KMS-11 (cell line): ENCODE results near the gene PNKD.

ENCODE experiments used
- H2AFZ ChIP-seq: fragments of 200-600 bp; sonication (generic); 2 replicates; pipeline ENCODE4 v1.6.1; 2016; ENCODE audit warnings: antibody characterized with exemption, mixed run types, low read depth
- H3K27ac ChIP-seq: fragments of 200-600 bp; sonication (generic); 2 replicates; pipeline ENCODE4 v1.6.1; 2016; ENCODE audit warnings: mild to moderate bottlenecking, mixed run types
- H3K27me3 ChIP-seq: fragments of 200-600 bp; sonication (generic); 2 replicates; pipeline ENCODE4 v1.6.1; 2017; ENCODE audit warnings: mild to moderate bottlenecking, low read depth, mixed run types, moderate library complexity; ENCODE audit not compliant: insufficient read depth
- H3K36me3 ChIP-seq: fragments of 200-600 bp; sonication (generic); 2 replicates; pipeline ENCODE4 v1.6.1; 2017; ENCODE audit warnings: mild to moderate bottlenecking, mixed run types; ENCODE audit not compliant: insufficient read depth
- H3K4me1 ChIP-seq: fragments of 200-600 bp; sonication (generic); 2 replicates; pipeline ENCODE4 v1.6.1; 2016; ENCODE audit warnings: mild to moderate bottlenecking, low read depth, mixed run types; ENCODE audit not compliant: poor library complexity, severe bottlenecking
- H3K4me2 ChIP-seq: fragments of 200-600 bp; sonication (generic); 2 replicates; pipeline ENCODE4 v1.7.0; 2016; ENCODE audit warnings: mild to moderate bottlenecking, mixed run types
- H3K4me3 ChIP-seq: fragments of 200-600 bp; sonication (generic); IDR thresholded peaks from 2 replicates; pipeline ENCODE4 v1.6.1; 2017; ENCODE audit warnings: low read depth, low read length, mixed read lengths; ENCODE audit not compliant: insufficient read depth
- H3K79me2 ChIP-seq: fragments of 200-600 bp; sonication (generic); 2 replicates; pipeline ENCODE4 v1.6.1; 2016; ENCODE audit warnings: low read depth, mixed run types; ENCODE audit not compliant: insufficient read depth
- H3K9ac ChIP-seq: fragments of 200-600 bp; sonication (generic); 2 replicates; pipeline ENCODE4 v1.6.1; 2016; ENCODE audit warnings: mild to moderate bottlenecking, mixed run types
- H4K20me1 ChIP-seq: fragments of 200-600 bp; sonication (generic); 2 replicates; pipeline ENCODE4 v1.6.1; 2016; ENCODE audit warnings: mild to moderate bottlenecking, mixed run types; ENCODE audit not compliant: insufficient read depth
- CTCF ChIP-seq: fragments of 200-600 bp; sonication (generic); conservative IDR thresholded peaks from 2 replicates; pipeline ENCODE4 v1.6.1; 2017; ENCODE audit warnings: low read depth, mild to moderate bottlenecking, antibody characterized with exemption, low read length, moderate library complexity, mixed read lengths

Gene PNKD

GRCh38 chr2:218245214-218245613 is 25.1 kb upstream of the PNKD start:
- H4K20me1 ChIP-seq, result no peaks in the 10 kb centered on the region
- no peak overlapping the region for H3K27ac ChIP-seq
- H3K27me3 ChIP-seq, result no peaks in the 10 kb centered on the region
- no peak overlapping the region for H3K9ac ChIP-seq
- H3K36me3 ChIP-seq, result peaks cover 13% of the 10 kb centered on the region; the same call in 1 of the 2 replicates
- TF ChIP-seq CTCF, result no peak
- H3K4me2 ChIP-seq, result no peak overlapping the region
- H3K4me1 ChIP-seq, result no peaks in the 10 kb centered on the region
- H3K4me3 ChIP-seq, result no peak overlapping the region
- no peaks in the 10 kb centered on the region for H3K79me2 ChIP-seq
- H2AFZ ChIP-seq, result no peak overlapping the region

GRCh38 chr2:218249691-218250090 is 20.6 kb upstream of the PNKD start:
- Histone ChIP-seq H3K36me3 (peaks cover 26% of the 10 kb centered on the region; the same call in 1 of the 2 replicates), H3K9ac (no peak overlapping the region), H3K27me3 (no peaks in the 10 kb centered on the region), H3K4me2 (no peak overlapping the region), H3K27ac (no peak overlapping the region), H3K4me1 (no peaks in the 10 kb centered on the region), H4K20me1 (no peaks in the 10 kb centered on the region), H2AFZ (no peak overlapping the region), H3K4me3 (no peak overlapping the region), H3K79me2 (no peaks in the 10 kb centered on the region)
- TF ChIP-seq CTCF, result no peak

- H3K4me3 ChIP-seq, result no peak overlapping the region
- no peaks in the 10 kb centered on the region for H3K79me2 ChIP-seq
- H3K36me3 ChIP-seq, result peaks cover 21% of the 10 kb centered on the region; the same call in 1 of the 2 replicates
- H3K27me3 ChIP-seq, result no peaks in the 10 kb centered on the region
- no peak overlapping the region for H3K27ac ChIP-seq
- no peak overlapping the region for H2AFZ ChIP-seq
- H3K4me2 ChIP-seq, result no peak overlapping the region
- H3K4me1 ChIP-seq, result peaks cover 12% of the 10 kb centered on the region
- no peaks in the 10 kb centered on the region for H4K20me1 ChIP-seq
- no peak for TF ChIP-seq CTCF
- H3K9ac ChIP-seq, result no peak overlapping the region
These were observed 17.6 kb upstream of the PNKD start for GRCh38 chr2:218252509-218253231.

- peaks cover 17% of the 10 kb centered on the region for H3K4me1 ChIP-seq
- H3K4me3 ChIP-seq, result no peak overlapping the region
- H3K9ac ChIP-seq, result no peak overlapping the region
- H2AFZ ChIP-seq, result no peak overlapping the region
- peaks cover 21% of the 10 kb centered on the region; the same call in 1 of the 2 replicates for H3K36me3 ChIP-seq
- TF ChIP-seq CTCF, result no peak
- H3K27ac ChIP-seq, result no peak overlapping the region
- H3K4me2 ChIP-seq, result no peak overlapping the region
- H3K27me3 ChIP-seq, result no peaks in the 10 kb centered on the region
- H4K20me1 ChIP-seq, result no peaks in the 10 kb centered on the region
- H3K79me2 ChIP-seq, result no peaks in the 10 kb centered on the region
These were observed 17.1 kb upstream of the PNKD start for GRCh38 chr2:218253232-218253625.
